HEK293T (cell line): Measurements from ENCODE around the gene FTO.

Experiments used
- ARNT ChIP-seq: fragments of 450-650 bp; IDR thresholded peaks from 2 replicates; pipeline ENCODE4 v1.6.1; 2017; ENCODE audit warnings: mild to moderate bottlenecking
- ELF4 ChIP-seq: fragments of 450-650 bp; IDR thresholded peaks from 2 replicates; pipeline ENCODE4 v1.6.1; 2017; ENCODE audit warnings: antibody characterized with exemption
- FOXK2 ChIP-seq: fragments of 450-650 bp; IDR thresholded peaks from 2 replicates; pipeline ENCODE4 v1.6.1; 2016; ENCODE audit warnings: mild to moderate bottlenecking
- FOXM1 ChIP-seq: fragments of 450-650 bp; IDR thresholded peaks from 2 replicates; pipeline ENCODE4 v1.6.1; 2017; ENCODE audit warnings: mild to moderate bottlenecking, borderline replicate concordance
- HDGF ChIP-seq: fragments of 450-650 bp; IDR thresholded peaks from 2 replicates; pipeline ENCODE4 v1.6.1; 2017; ENCODE audit warnings: antibody characterized with exemption, borderline replicate concordance
- L3MBTL2 ChIP-seq: fragments of 450-650 bp; conservative IDR thresholded peaks from 2 replicates; pipeline ENCODE4 v1.6.1; 2016; ENCODE audit warnings: mild to moderate bottlenecking
- LEF1 ChIP-seq: fragments of 450-650 bp; IDR thresholded peaks from 2 replicates; pipeline ENCODE4 v1.6.1; 2017; ENCODE audit warnings: mild to moderate bottlenecking, borderline replicate concordance
- PKNOX1 ChIP-seq: fragments of 450-650 bp; IDR thresholded peaks from 2 replicates; pipeline ENCODE4 v1.6.1; 2016
- SP1 ChIP-seq: fragments of 450-650 bp; IDR thresholded peaks from 2 replicates; pipeline ENCODE4 v1.6.1; 2017
- SUZ12 ChIP-seq: fragments of 450-650 bp; IDR thresholded peaks from 2 replicates; pipeline ENCODE4 v1.6.1; 2016; ENCODE audit warnings: mild to moderate bottlenecking
- ZNF384 ChIP-seq: fragments of 450-650 bp; IDR thresholded peaks from 2 replicates; pipeline ENCODE4 v1.6.1; 2016

GRCh38 chr16:54052271-54052670 is 348.3 kb downstream of the FTO start:
- TF ChIP-seq SP1 (no peak), FOXM1 (no peak), LEF1 (no peak), ELF4 (no peak), L3MBTL2 (no peak), ZNF384 (no peak), PKNOX1 (no peak), FOXK2 (no peak), HDGF (no peak), ARNT (no peak), SUZ12 (no peak)
